KMS-11 (cell line): ENCODE measurements around the gene MTMR12.
"Not testable (repeated sequence)": the region's sequence is repeated elsewhere in the genome, so short reads cannot be mapped to it uniquely, and the experiment has no call there.

Experiments used
- H2AFZ ChIP-seq: fragments of 200-600 bp; sonication (generic); 2 replicates; pipeline ENCODE4 v1.6.1; 2016; ENCODE audit warnings: antibody characterized with exemption, mixed run types, low read depth
- H3K27ac ChIP-seq: fragments of 200-600 bp; sonication (generic); 2 replicates; pipeline ENCODE4 v1.6.1; 2016; ENCODE audit warnings: mild to moderate bottlenecking, mixed run types
- H3K27me3 ChIP-seq: fragments of 200-600 bp; sonication (generic); 2 replicates; pipeline ENCODE4 v1.6.1; 2017; ENCODE audit warnings: mild to moderate bottlenecking, low read depth, mixed run types, moderate library complexity; ENCODE audit not compliant: insufficient read depth
- H3K36me3 ChIP-seq: fragments of 200-600 bp; sonication (generic); 2 replicates; pipeline ENCODE4 v1.6.1; 2017; ENCODE audit warnings: mild to moderate bottlenecking, mixed run types; ENCODE audit not compliant: insufficient read depth
- H3K4me1 ChIP-seq: fragments of 200-600 bp; sonication (generic); 2 replicates; pipeline ENCODE4 v1.6.1; 2016; ENCODE audit warnings: mild to moderate bottlenecking, low read depth, mixed run types; ENCODE audit not compliant: poor library complexity, severe bottlenecking
- H3K4me2 ChIP-seq: fragments of 200-600 bp; sonication (generic); 2 replicates; pipeline ENCODE4 v1.7.0; 2016; ENCODE audit warnings: mild to moderate bottlenecking, mixed run types
- H3K4me3 ChIP-seq: fragments of 200-600 bp; sonication (generic); IDR thresholded peaks from 2 replicates; pipeline ENCODE4 v1.6.1; 2017; ENCODE audit warnings: low read depth, low read length, mixed read lengths; ENCODE audit not compliant: insufficient read depth
- H3K79me2 ChIP-seq: fragments of 200-600 bp; sonication (generic); 2 replicates; pipeline ENCODE4 v1.6.1; 2016; ENCODE audit warnings: low read depth, mixed run types; ENCODE audit not compliant: insufficient read depth
- H3K9ac ChIP-seq: fragments of 200-600 bp; sonication (generic); 2 replicates; pipeline ENCODE4 v1.6.1; 2016; ENCODE audit warnings: mild to moderate bottlenecking, mixed run types
- H4K20me1 ChIP-seq: fragments of 200-600 bp; sonication (generic); 2 replicates; pipeline ENCODE4 v1.6.1; 2016; ENCODE audit warnings: mild to moderate bottlenecking, mixed run types; ENCODE audit not compliant: insufficient read depth
- TF ChIP-seq, protein P1 (sequence below): fragments of 200-600 bp; sonication (generic); conservative IDR thresholded peaks from 2 replicates; pipeline ENCODE4 v1.6.1; 2017; ENCODE audit warnings: low read depth, mild to moderate bottlenecking, antibody characterized with exemption, low read length, moderate library complexity, mixed read lengths

The MTMR12 gene

DNA sequence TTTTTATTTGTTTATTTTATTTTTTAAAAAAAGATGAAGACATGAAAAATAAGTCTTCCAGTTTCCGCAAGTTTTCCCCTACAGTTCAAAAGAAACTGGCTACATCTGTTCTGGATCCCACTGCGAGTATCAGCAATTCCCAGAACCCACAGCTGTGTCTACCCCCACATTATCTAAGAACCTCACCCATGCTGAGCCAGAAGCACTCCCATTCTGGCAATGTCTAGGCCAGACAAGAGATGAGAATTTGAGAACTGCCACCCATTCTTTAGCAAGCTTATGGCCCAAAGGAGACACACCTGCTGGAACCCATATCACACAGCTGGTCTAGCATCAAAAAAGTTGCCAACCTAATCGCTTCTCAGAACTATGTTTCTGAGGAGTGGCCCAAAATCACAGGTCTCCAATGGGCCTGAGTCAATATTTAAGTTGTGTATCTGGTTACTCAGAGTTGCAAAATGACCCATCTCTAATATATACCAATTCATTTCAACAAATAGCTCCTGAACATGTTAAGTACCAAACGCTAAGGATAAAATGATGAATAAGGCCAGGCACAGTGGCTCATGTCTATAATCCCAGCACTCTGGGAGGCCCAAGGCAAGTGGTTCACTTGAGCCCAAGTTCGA lies 27.1 kb downstream of the MTMR12 start:
- Histone ChIP-seq H3K79me2 (peaks cover 14% of the 10 kb centered on the region; the same call in 1 of the 2 replicates), H3K27ac (peak overlapping the region; percentile 59; the same call in 1 of the 2 replicates), H3K4me3 (no peak overlapping the region), H3K4me1 (peaks cover 78% of the 10 kb centered on the region), H3K4me2 (peak overlapping the region; percentile 85), H3K9ac (no peak overlapping the region), H3K27me3 (no peaks in the 10 kb centered on the region), H3K36me3 (no peaks in the 10 kb centered on the region), H4K20me1 (no peaks in the 10 kb centered on the region), H2AFZ (no peak overlapping the region)
- TF ChIP-seq, protein P1, sequence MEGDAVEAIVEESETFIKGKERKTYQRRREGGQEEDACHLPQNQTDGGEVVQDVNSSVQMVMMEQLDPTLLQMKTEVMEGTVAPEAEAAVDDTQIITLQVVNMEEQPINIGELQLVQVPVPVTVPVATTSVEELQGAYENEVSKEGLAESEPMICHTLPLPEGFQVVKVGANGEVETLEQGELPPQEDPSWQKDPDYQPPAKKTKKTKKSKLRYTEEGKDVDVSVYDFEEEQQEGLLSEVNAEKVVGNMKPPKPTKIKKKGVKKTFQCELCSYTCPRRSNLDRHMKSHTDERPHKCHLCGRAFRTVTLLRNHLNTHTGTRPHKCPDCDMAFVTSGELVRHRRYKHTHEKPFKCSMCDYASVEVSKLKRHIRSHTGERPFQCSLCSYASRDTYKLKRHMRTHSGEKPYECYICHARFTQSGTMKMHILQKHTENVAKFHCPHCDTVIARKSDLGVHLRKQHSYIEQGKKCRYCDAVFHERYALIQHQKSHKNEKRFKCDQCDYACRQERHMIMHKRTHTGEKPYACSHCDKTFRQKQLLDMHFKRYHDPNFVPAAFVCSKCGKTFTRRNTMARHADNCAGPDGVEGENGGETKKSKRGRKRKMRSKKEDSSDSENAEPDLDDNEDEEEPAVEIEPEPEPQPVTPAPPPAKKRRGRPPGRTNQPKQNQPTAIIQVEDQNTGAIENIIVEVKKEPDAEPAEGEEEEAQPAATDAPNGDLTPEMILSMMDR: no peak

DNA sequence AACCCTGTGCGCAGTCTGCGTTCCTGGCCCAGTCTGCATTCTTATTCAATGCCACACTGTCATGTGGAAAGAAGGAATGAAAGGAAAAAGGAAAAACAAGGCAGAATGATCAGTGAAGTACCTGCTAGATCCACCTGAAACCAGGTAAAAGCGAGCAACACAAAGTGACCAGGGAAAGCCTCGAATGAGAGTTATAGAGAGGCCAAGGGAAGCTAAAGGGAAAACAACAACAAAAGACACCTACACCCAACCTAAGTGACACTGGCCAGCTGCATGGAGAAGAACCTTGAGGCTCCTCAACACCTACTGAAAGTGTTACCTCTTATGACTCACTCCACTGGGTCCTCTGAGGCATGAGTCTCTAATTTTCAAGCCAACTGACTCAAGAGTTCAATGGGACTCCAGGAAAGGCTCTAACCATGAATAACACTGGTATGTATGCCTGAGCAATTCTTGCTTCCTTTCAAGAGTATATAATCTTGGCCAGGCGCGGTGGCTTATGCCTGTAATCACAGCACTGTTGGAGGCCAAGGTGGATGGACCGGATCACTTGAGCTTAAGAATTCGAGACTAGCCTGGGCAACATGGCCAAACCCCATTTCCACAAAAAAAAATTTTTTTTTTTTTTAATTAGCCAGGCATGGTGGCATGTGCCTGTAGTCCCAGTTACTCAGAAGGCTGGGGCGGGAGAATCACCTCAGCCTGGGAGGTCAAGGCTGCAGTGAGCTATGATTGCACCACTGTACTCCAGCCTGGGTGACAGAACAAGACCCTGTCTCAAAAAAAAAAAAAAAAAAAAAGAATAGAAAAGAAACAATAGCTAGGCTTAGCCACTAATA lies 29.0 kb downstream of the MTMR12 start:
- peaks cover 14% of the 10 kb centered on the region; the same call in 1 of the 2 replicates for H3K79me2 ChIP-seq
- no peak overlapping the region for H3K27ac ChIP-seq
- H3K4me1 ChIP-seq: peaks cover 97% of the 10 kb centered on the region

DNA sequence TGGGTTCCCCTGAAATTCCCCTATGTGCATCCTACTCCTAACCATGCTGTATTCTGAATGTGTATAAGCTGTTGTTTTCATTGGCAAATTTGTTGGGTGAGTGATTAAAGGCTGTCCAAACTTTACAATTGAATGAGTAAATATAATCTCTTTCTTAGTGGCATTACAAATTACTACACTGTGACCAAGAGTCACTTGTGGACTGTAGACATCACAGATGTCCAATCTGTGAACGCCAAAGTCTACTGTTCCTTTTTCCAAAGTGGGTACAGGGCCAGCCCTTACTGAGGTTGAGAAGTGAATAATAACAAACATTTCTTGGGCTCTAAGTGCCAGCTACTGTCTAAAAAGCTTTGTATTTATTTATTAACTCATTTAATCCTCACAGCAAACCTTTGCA lies 29.7 kb downstream of the MTMR12 start:
- no peak overlapping the region for H3K9ac ChIP-seq
- H4K20me1 ChIP-seq: no peaks in the 10 kb centered on the region
- TF ChIP-seq, protein P1: no peak
- H2AFZ ChIP-seq: no peak overlapping the region
- no peaks in the 10 kb centered on the region for H3K27me3 ChIP-seq
- H3K4me2 ChIP-seq: no peak overlapping the region; the same call in 1 of the 2 replicates
- peaks cover 18% of the 10 kb centered on the region; the same call in 1 of the 2 replicates for H3K79me2 ChIP-seq
- H3K4me1 ChIP-seq: peaks cover 99% of the 10 kb centered on the region
- H3K4me3 ChIP-seq: no peak overlapping the region
- H3K36me3 ChIP-seq: no peaks in the 10 kb centered on the region
- no peak overlapping the region for H3K27ac ChIP-seq

More for the DNA sequence above, 29.0 kb downstream of the MTMR12 start:
- no peaks in the 10 kb centered on the region for H3K36me3 ChIP-seq
- H3K4me2 ChIP-seq: no peak overlapping the region; the same call in 1 of the 2 replicates
- H4K20me1 ChIP-seq: no peaks in the 10 kb centered on the region
- TF ChIP-seq, protein P1: no peak
- H3K27me3 ChIP-seq: no peaks in the 10 kb centered on the region
- no peak overlapping the region for H3K4me3 ChIP-seq
- H2AFZ ChIP-seq: no peak overlapping the region
- no peak overlapping the region for H3K9ac ChIP-seq

GRCh38 chr5:32282633-32283032 lies 30.1 kb downstream of the MTMR12 start:
- H3K9ac ChIP-seq: no peak overlapping the region
- H3K4me2 ChIP-seq: 0 out of 2 replicates have a peak overlapping the region, but pooled peaks have one; percentile 9
- H2AFZ ChIP-seq: no peak overlapping the region
- H3K27ac ChIP-seq: no peak overlapping the region
- H3K79me2 ChIP-seq: peaks cover 22% of the 10 kb centered on the region; the same call in 1 of the 2 replicates
- peaks cover 99% of the 10 kb centered on the region for H3K4me1 ChIP-seq
- TF ChIP-seq, protein P1: no peak
- no peak overlapping the region for H3K4me3 ChIP-seq
- no peaks in the 10 kb centered on the region for H3K27me3 ChIP-seq
- H3K36me3 ChIP-seq: no peaks in the 10 kb centered on the region
- H4K20me1 ChIP-seq: no peaks in the 10 kb centered on the region

GRCh38 chr5:32281378-32282133 lies 31.2 kb downstream of the MTMR12 start:
- H3K79me2 ChIP-seq: peaks cover 27% of the 10 kb centered on the region; the same call in 1 of the 2 replicates
- not testable (repeated sequence) for H3K4me3 ChIP-seq, H3K36me3 ChIP-seq, H2AFZ ChIP-seq, H3K27me3 ChIP-seq, H4K20me1 ChIP-seq
- peak overlapping the region; percentile 11; the same call in 1 of the 2 replicates for H3K9ac ChIP-seq
- H3K27ac ChIP-seq: peak overlapping the region; percentile 78
- peaks cover 99% of the 10 kb centered on the region for H3K4me1 ChIP-seq
- H3K4me2 ChIP-seq: peak overlapping the region; percentile 52
